NCI-H2171 treated with DMSO at 0.1 percent for 48 hours (cell line): ENCODE data around the gene RFWD3.

Experiments used
- DNase-seq: peaks from one replicate; lab custom pipeline; 2025; lab: John Stamatoyannopoulos, UW

Gene RFWD3

GRCh38 chr16:74578838-74579237, 87.8 kb downstream of the RFWD3 start:
- DNase-seq = no peak

GRCh38 chr16:74578433-74578832, 88.2 kb downstream of the RFWD3 start:
- no peak for DNase-seq

GRCh38 chr16:74577882-74578366, 88.8 kb downstream of the RFWD3 start:
- no peak for DNase-seq

GRCh38 chr16:74575807-74576643, 90.7 kb downstream of the RFWD3 start:
- DNase-seq = no peak

- DNase-seq = no peak
Observed at GRCh38 chr16:74575175-74575806, 91.4 kb downstream of the RFWD3 start.

DNA sequence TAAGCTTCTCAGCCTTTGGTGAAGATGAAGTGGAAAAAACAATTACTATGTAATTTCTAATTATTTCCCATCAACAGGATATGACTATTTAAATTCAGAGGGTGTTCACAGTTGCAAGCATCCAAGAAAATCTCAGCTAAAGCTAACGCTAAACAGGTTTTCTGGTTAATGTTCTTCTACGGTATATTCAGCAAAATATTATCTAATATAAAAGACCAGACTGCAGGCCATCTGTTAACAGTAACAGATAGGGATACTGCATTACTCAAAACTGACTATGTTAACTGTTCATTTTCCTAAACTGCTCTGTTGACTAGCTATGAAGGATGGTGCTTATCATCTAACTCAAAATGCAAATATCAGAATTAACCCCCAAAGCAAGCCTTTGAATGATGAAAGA, 92.5 kb downstream of the RFWD3 start:
- peak; percentile 43 for DNase-seq

DNA sequence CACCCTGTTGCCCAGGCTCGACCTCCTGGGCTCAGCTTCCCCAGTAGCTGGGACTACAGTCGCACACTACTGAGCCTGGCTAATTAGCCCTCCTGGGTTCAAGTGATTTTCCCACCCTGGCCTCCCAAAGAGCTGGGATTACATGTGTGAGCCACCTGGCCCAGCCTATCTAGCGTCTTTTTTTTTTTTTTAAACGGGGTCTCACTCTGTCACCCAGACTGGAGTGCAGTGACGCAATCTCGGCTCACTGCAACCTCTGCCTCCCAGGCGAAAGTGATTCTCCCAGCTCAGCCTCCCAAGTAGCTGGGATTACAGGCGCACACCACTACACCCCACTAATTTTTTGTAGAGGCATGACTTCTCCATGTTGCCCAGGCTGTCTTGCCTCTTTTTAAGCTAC, 93.1 kb downstream of the RFWD3 start:
- peak; percentile 55 for DNase-seq
